ENCODE measurements around the gene PTPRT. TPM values are rescaled to one million over a fixed set of nuclear protein-coding genes. Genes with fewer than 3 reads are reported as not detected.

PTPRT gene
- total RNA-seq, 1 experiment from 2014 or later = 0.20 TPM

DNA sequence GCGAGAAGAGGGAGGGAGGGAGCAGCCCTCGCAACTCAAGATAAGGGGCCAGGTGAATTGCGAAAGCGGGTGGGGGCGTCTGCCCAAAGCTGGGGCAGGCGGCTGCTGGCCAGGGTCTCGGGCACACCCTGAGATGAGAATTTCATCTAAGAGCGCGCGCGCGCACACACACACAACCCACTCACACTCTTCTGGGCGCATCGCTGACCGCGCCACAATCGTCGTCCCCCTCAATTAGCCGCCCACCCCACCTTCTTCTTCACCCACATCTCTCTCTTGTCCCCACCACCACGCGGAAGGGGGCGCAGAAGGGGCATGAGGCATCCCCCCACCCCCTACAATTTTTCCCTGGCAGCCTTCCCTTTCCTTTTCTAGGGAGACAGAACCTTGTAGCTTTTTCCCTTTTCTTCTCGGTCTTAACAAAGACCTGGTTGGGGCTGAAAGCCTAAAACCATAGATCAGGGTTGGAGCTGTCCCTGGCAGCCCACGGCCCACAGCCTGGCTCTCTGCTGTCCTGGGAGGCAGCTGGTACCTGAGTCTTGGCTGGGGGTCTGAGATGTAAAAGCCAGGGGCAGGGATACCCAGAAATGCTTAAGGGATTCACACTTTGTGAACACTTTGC is 737 bp upstream of the PTPRT start:
- no peaks in the 10 kb centered on the region for H3K27me3 ChIP-seq (replicated peaks; ENCODE audit: control insufficient read depth, insufficient read depth, low read length)
- H3K36me3 Mint-ChIP-seq (ENCODE audit: insufficient read depth, unreplicated experiment) = no peaks in the 10 kb centered on the region

GRCh38 chr20:43188861-43189553 is 699 bp downstream of the PTPRT start:
- Mint-ChIP-seq H3K4me1 (ENCODE audit: low read depth, unreplicated experiment) (no peaks in the 10 kb centered on the region), H3K9me3 (ENCODE audit: unreplicated experiment) (no peaks in the 10 kb centered on the region), H3K27ac (ENCODE audit: unreplicated experiment) (no peak overlapping the region), H3K27me3 (ENCODE audit: insufficient read depth, unreplicated experiment) (peaks cover 21% of the 10 kb centered on the region), H3K4me3 (ENCODE audit: unreplicated experiment) (no peak overlapping the region), H3K36me3 (ENCODE audit: insufficient read depth, unreplicated experiment) (no peaks in the 10 kb centered on the region)
- Histone ChIP-seq H3K4me1 (no peaks in the 10 kb centered on the region), H3K9me3 (no peaks in the 10 kb centered on the region), H3K36me3 (ENCODE audit: control insufficient read depth, insufficient read depth, low read length) (no peaks in the 10 kb centered on the region), H3K4me3 (ENCODE audit: low read depth, low read length) (no peak overlapping the region), H3K27me3 (replicated peaks; ENCODE audit: control insufficient read depth, insufficient read depth, low read length) (no peaks in the 10 kb centered on the region)
- DNase-seq = no peak
- intact Hi-C loops (cut with micrococcal nuclease; ENCODE audit: unreplicated experiment) = loop anchor here (5.0 kb wide), 2 partner anchors 87 to 657 kb away; no protein-coding TSS in a partner anchor
- ChIA-PET POLR2A (no interaction called here), CTCF (interaction anchor here (0.6 kb wide), 1 partner anchor 20 kb away, joined by 3 read pairs; no protein-coding TSS in a partner anchor)
- TF ChIP-seq, protein P1, sequence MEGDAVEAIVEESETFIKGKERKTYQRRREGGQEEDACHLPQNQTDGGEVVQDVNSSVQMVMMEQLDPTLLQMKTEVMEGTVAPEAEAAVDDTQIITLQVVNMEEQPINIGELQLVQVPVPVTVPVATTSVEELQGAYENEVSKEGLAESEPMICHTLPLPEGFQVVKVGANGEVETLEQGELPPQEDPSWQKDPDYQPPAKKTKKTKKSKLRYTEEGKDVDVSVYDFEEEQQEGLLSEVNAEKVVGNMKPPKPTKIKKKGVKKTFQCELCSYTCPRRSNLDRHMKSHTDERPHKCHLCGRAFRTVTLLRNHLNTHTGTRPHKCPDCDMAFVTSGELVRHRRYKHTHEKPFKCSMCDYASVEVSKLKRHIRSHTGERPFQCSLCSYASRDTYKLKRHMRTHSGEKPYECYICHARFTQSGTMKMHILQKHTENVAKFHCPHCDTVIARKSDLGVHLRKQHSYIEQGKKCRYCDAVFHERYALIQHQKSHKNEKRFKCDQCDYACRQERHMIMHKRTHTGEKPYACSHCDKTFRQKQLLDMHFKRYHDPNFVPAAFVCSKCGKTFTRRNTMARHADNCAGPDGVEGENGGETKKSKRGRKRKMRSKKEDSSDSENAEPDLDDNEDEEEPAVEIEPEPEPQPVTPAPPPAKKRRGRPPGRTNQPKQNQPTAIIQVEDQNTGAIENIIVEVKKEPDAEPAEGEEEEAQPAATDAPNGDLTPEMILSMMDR (IDR thresholded peaks at IDR 0.05; ENCODE audit: insufficient read depth in 1 of 2, low read depth in 1 of 2, low read length in 1 of 2, severe bottlenecking in 1 of 2, unreplicated experiment in 1 of 2) = no peak
- BruUV-seq (replicated peaks) = no TSS peak

More for the DNA sequence above, 737 bp upstream of the PTPRT start:
- Mint-ChIP-seq H3K9me3 (ENCODE audit: unreplicated experiment) (no peaks in the 10 kb centered on the region), H3K4me1 (ENCODE audit: low read depth, unreplicated experiment) (no peaks in the 10 kb centered on the region), H3K27me3 (ENCODE audit: insufficient read depth, unreplicated experiment) (peaks cover 19% of the 10 kb centered on the region), H3K27ac (ENCODE audit: unreplicated experiment) (no peak overlapping the region), H3K4me3 (ENCODE audit: unreplicated experiment) (no peak overlapping the region)
- POLR2A ChIA-PET = no interaction called here
- DNase-seq = no peak
- TF ChIP-seq, protein P1 (IDR thresholded peaks at IDR 0.05; ENCODE audit: insufficient read depth in 1 of 2, low read depth in 1 of 2, low read length in 1 of 2, severe bottlenecking in 1 of 2, unreplicated experiment in 1 of 2) = no peak
- H3K4me1 ChIP-seq = no peaks in the 10 kb centered on the region
- CTCF ChIA-PET = no interaction called here
- no peaks in the 10 kb centered on the region for H3K36me3 ChIP-seq (ENCODE audit: control insufficient read depth, insufficient read depth, low read length)
- no TSS peak for BruUV-seq (replicated peaks)
- intact Hi-C loops (cut with micrococcal nuclease; ENCODE audit: unreplicated experiment) = no loop called here
- H3K9me3 ChIP-seq = no peaks in the 10 kb centered on the region
- no peak overlapping the region for H3K4me3 ChIP-seq (ENCODE audit: low read depth, low read length)

GRCh38 chr20:43188234-43188653 is 1.5 kb downstream of the PTPRT start:
- H3K4me3 Mint-ChIP-seq (ENCODE audit: unreplicated experiment) = no peak overlapping the region

More at GRCh38 chr20:43188234-43188653, 1.5 kb downstream of the PTPRT start:
- no peaks in the 10 kb centered on the region for H3K9me3 Mint-ChIP-seq (ENCODE audit: unreplicated experiment)
- no peaks in the 10 kb centered on the region for H3K4me1 Mint-ChIP-seq (ENCODE audit: low read depth, unreplicated experiment)
- Histone ChIP-seq H3K9me3 (no peaks in the 10 kb centered on the region), H3K36me3 (ENCODE audit: control insufficient read depth, insufficient read depth, low read length) (no peaks in the 10 kb centered on the region), H3K27me3 (replicated peaks; ENCODE audit: control insufficient read depth, insufficient read depth, low read length) (no peaks in the 10 kb centered on the region), H3K4me3 (ENCODE audit: low read depth, low read length) (no peak overlapping the region), H3K4me1 (no peaks in the 10 kb centered on the region)
- peaks cover 20% of the 10 kb centered on the region for H3K27me3 Mint-ChIP-seq (ENCODE audit: insufficient read depth, unreplicated experiment)
- ChIA-PET CTCF (interaction anchor here (0.6 to 1.0 kb wide), 2 partner anchors 19 to 1027 kb away, joined by 3 read pairs; no protein-coding TSS in a partner anchor), POLR2A (no interaction called here)
- DNase-seq = no peak
- H3K27ac Mint-ChIP-seq (ENCODE audit: unreplicated experiment) = no peak overlapping the region
- intact Hi-C loops (cut with micrococcal nuclease; ENCODE audit: unreplicated experiment) = loop anchor here (5.0 kb wide), 2 partner anchors 86 to 656 kb away; no protein-coding TSS in a partner anchor
- no peaks in the 10 kb centered on the region for H3K36me3 Mint-ChIP-seq (ENCODE audit: insufficient read depth, unreplicated experiment)
- BruUV-seq (replicated peaks) = no TSS peak
- TF ChIP-seq, protein P1 (IDR thresholded peaks at IDR 0.05; ENCODE audit: insufficient read depth in 1 of 2, low read depth in 1 of 2, low read length in 1 of 2, severe bottlenecking in 1 of 2, unreplicated experiment in 1 of 2) = no peak
